ENCODE data around the gene AP3S1. TPM values are rescaled to one million over a fixed set of nuclear protein-coding genes. Genes with fewer than 3 reads are reported as not detected.

The AP3S1 gene
- total RNA-seq, 2 experiments from 2014 or later: 82.6 to 83.3 TPM

GRCh38 chr5:115840873-115841272 is 862 bp upstream of the AP3S1 start:
- H3K9me3 Mint-ChIP-seq: no peaks in the 10 kb centered on the region
- DNase-seq (no peak), ATAC-seq (ENCODE audit: low read depth) (no peak)
- H3K27me3 Mint-ChIP-seq: no peaks in the 10 kb centered on the region
- H3K27ac Mint-ChIP-seq: peak overlapping the region; percentile 99
- H3K4me1 Mint-ChIP-seq: peaks cover 39% of the 10 kb centered on the region
- POLR2A ChIA-PET: interaction anchor here (1.0 to 1.9 kb wide), 5 partner anchors 25 to 298 kb away, joined by 3 to 12 read pairs (median 8); partner anchors contain the start of genes CDO1, COMMD10 and TMED7
- H3K4me3 Mint-ChIP-seq: peak overlapping the region; percentile 96
- peaks cover 15% of the 10 kb centered on the region for H3K36me3 Mint-ChIP-seq

GRCh38 chr5:115842089-115842935 is 577 bp downstream of the AP3S1 start:
- Mint-ChIP-seq H3K9me3 (no peaks in the 10 kb centered on the region), H3K4me1 (peaks cover 39% of the 10 kb centered on the region), H3K27me3 (no peaks in the 10 kb centered on the region), H3K36me3 (peaks cover 8% of the 10 kb centered on the region), H3K27ac (peak overlapping the region; percentile 99), H3K4me3 (peak overlapping the region; percentile 96)
- POLR2A ChIA-PET: interaction anchor here (0.9 to 1.9 kb wide), 5 partner anchors 208 to 299 kb away, joined by 3 to 12 read pairs (median 4); partner anchors contain the start of genes FEM1C and TMED7
- ATAC-seq (ENCODE audit: low read depth) (peak; percentile 23), DNase-seq (no peak)

GRCh38 chr5:115842952-115843351 is 1.2 kb downstream of the AP3S1 start:
- DNase-seq (no peak), ATAC-seq (ENCODE audit: low read depth) (no peak)
- H3K4me3 Mint-ChIP-seq: peak overlapping the region; percentile 95
- H3K36me3 Mint-ChIP-seq: peaks cover 4% of the 10 kb centered on the region
- H3K27me3 Mint-ChIP-seq: no peaks in the 10 kb centered on the region
- H3K9me3 Mint-ChIP-seq: no peaks in the 10 kb centered on the region
- peak overlapping the region; percentile 94 for H3K27ac Mint-ChIP-seq
- POLR2A ChIA-PET: interaction anchor here (0.9 to 1.5 kb wide), 3 partner anchors 208 to 298 kb away, joined by 3 to 4 read pairs (median 3); partner anchors contain the start of genes FEM1C and TMED7
- H3K4me1 Mint-ChIP-seq: peaks cover 37% of the 10 kb centered on the region

GRCh38 chr5:115843444-115844130 is 1.9 kb downstream of the AP3S1 start:
- POLR2A ChIA-PET: interaction anchor here (1.5 kb wide), 2 partner anchors 209 to 299 kb away, joined by 3 to 4 read pairs; partner anchors contain the start of gene FEM1C
- ATAC-seq (ENCODE audit: low read depth) (no peak), DNase-seq (no peak)
- Mint-ChIP-seq H3K4me3 (peak overlapping the region; percentile 95), H3K27ac (no peak overlapping the region), H3K36me3 (peaks cover 4% of the 10 kb centered on the region), H3K4me1 (peaks cover 35% of the 10 kb centered on the region), H3K9me3 (no peaks in the 10 kb centered on the region), H3K27me3 (no peaks in the 10 kb centered on the region)

GRCh38 chr5:115844321-115844817 is 2.6 kb downstream of the AP3S1 start:
- Mint-ChIP-seq H3K27ac (no peak overlapping the region), H3K9me3 (no peaks in the 10 kb centered on the region), H3K27me3 (no peaks in the 10 kb centered on the region), H3K36me3 (peaks cover 4% of the 10 kb centered on the region), H3K4me3 (no peak overlapping the region), H3K4me1 (peaks cover 31% of the 10 kb centered on the region)
- ATAC-seq (ENCODE audit: low read depth) (no peak), DNase-seq (no peak)
- POLR2A ChIA-PET: no interaction called here

- no peak for ATAC-seq (ENCODE audit: low read depth)
These were observed 5.6 kb downstream of the AP3S1 start for GRCh38 chr5:115847290-115847689.

GRCh38 chr5:115849258-115849798 is 7.6 kb downstream of the AP3S1 start:
- peaks cover 10% of the 10 kb centered on the region for H3K9me3 Mint-ChIP-seq
- DNase-seq: no peak
- H3K27ac Mint-ChIP-seq: no peak overlapping the region
- H3K36me3 Mint-ChIP-seq: peaks cover 15% of the 10 kb centered on the region
- no peak for ATAC-seq (ENCODE audit: low read depth)
- no peak overlapping the region for H3K4me3 Mint-ChIP-seq
- peaks cover 8% of the 10 kb centered on the region for H3K4me1 Mint-ChIP-seq
- POLR2A ChIA-PET: no interaction called here
- H3K27me3 Mint-ChIP-seq: no peaks in the 10 kb centered on the region

More at GRCh38 chr5:115847290-115847689, 5.6 kb downstream of the AP3S1 start:
- Mint-ChIP-seq H3K4me1 (peaks cover 22% of the 10 kb centered on the region), H3K4me3 (no peak overlapping the region), H3K9me3 (no peaks in the 10 kb centered on the region), H3K36me3 (peaks cover 3% of the 10 kb centered on the region), H3K27ac (no peak overlapping the region), H3K27me3 (no peaks in the 10 kb centered on the region)
- DNase-seq: no peak
- POLR2A ChIA-PET: no interaction called here

- Mint-ChIP-seq H3K27me3 (no peaks in the 10 kb centered on the region), H3K27ac (no peak overlapping the region), H3K36me3 (peaks cover 17% of the 10 kb centered on the region), H3K4me3 (no peak overlapping the region), H3K4me1 (peaks cover 3% of the 10 kb centered on the region), H3K9me3 (peaks cover 11% of the 10 kb centered on the region)
- DNase-seq: no peak
- POLR2A ChIA-PET: no interaction called here
- ATAC-seq (ENCODE audit: low read depth): no peak
These were observed 9.1 kb downstream of the AP3S1 start for GRCh38 chr5:115850744-115851416.

GRCh38 chr5:115854139-115854538 is 12.4 kb downstream of the AP3S1 start:
- peaks cover 11% of the 10 kb centered on the region for H3K9me3 Mint-ChIP-seq
- no peak for ATAC-seq (ENCODE audit: low read depth)
- DNase-seq: no peak
- H3K4me1 Mint-ChIP-seq: peaks cover 11% of the 10 kb centered on the region
- H3K4me3 Mint-ChIP-seq: no peak overlapping the region
- H3K36me3 Mint-ChIP-seq: peaks cover 19% of the 10 kb centered on the region
- no peak overlapping the region for H3K27ac Mint-ChIP-seq
- no peaks in the 10 kb centered on the region for H3K27me3 Mint-ChIP-seq
- POLR2A ChIA-PET: no interaction called here

- Mint-ChIP-seq H3K36me3 (peaks cover 19% of the 10 kb centered on the region), H3K4me1 (peaks cover 11% of the 10 kb centered on the region), H3K9me3 (peaks cover 11% of the 10 kb centered on the region), H3K4me3 (no peak overlapping the region), H3K27ac (no peak overlapping the region), H3K27me3 (no peaks in the 10 kb centered on the region)
- DNase-seq: no peak
- POLR2A ChIA-PET: no interaction called here
- ATAC-seq (ENCODE audit: low read depth): no peak
These were observed 14.2 kb downstream of the AP3S1 start for GRCh38 chr5:115855959-115856358.

GRCh38 chr5:115857057-115857479 is 15.3 kb downstream of the AP3S1 start:
- no peak overlapping the region for H3K27ac Mint-ChIP-seq
- POLR2A ChIA-PET: no interaction called here
- DNase-seq (no peak), ATAC-seq (ENCODE audit: low read depth) (no peak)
- H3K4me3 Mint-ChIP-seq: no peak overlapping the region
- H3K27me3 Mint-ChIP-seq: no peaks in the 10 kb centered on the region
- peaks cover 11% of the 10 kb centered on the region for H3K4me1 Mint-ChIP-seq
- H3K36me3 Mint-ChIP-seq: peaks cover 21% of the 10 kb centered on the region
- H3K9me3 Mint-ChIP-seq: peaks cover 13% of the 10 kb centered on the region

GRCh38 chr5:115857626-115858349 is 16.1 kb downstream of the AP3S1 start:
- DNase-seq: no peak
- POLR2A ChIA-PET: no interaction called here
- H3K27ac Mint-ChIP-seq: no peak overlapping the region
- no peak for ATAC-seq (ENCODE audit: low read depth)
- peaks cover 11% of the 10 kb centered on the region for H3K4me1 Mint-ChIP-seq
- peak overlapping the region; percentile 31 for H3K4me3 Mint-ChIP-seq
- H3K36me3 Mint-ChIP-seq: peaks cover 23% of the 10 kb centered on the region
- H3K27me3 Mint-ChIP-seq: no peaks in the 10 kb centered on the region
- peaks cover 13% of the 10 kb centered on the region for H3K9me3 Mint-ChIP-seq
